ENCODE data around the gene ACIN1.

The ACIN1 gene

DNA sequence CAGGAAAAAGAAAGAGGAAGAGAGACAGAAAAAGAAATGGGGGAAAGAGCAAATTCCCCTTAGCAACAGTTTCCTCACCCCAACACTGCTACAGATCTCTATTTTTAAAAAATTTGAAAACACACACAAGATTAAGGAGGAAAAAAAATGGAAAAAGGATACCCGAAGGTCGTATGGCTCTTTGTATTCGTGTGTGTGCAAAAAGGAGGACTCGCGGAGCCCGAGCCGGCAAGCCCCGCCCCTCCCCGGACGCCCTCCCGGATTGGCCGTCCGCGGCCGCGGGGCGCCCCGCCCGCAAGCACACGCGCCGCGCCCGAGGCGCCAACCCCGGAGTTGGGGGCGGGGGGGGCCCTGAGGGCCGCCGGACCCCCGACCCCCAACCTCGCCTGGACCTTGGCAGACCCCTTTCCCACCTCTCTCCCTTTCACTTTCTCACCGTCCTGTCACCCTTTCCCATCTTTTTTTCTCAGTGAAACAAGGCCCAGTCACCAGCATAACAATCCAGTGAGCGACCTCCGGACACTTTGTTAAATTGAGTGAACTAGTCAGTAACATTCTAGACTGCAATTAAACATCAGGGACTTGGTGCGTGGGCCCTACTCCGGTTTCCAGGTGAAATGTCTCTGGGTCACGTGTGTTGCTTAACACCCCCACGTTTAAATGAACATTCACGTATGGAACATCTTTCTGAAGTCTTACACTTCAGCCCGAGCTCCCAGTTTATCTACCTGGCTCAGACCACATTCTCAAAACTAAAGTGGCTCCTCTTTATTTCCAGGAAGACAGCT, 84.8 kb downstream of the ACIN1 start, which contains the start of gene C14orf93:
Gene C14orf93, minus strand, starts transcription at position 205 of the 788 bp plus-strand sequence. CDS start 11,120 bp downstream, outside the sequence.
- peak; percentile 82 for DNase-seq

DNA sequence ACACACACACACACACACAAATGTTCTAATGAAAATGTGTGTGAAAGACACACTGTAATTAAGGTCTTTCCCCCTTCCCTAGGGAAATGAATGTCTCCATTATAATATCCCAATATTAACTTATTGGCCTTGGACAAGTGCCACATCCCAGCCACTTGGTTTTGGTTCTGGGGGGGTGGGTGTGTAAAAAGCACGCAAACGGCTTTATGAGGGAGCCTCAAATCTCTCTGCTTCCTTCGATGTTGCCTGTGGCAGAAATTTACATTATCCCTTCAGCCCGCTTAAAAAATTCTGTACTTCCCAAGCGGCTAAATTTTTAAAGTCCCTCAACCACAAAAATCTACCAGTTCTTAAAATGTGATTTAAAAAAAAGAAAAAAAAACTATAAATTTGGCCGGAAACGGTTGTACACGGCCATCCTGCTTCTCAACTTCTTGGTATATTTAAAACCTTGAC, 85.4 kb downstream of the ACIN1 start:
- DNase-seq = no peak

DNA sequence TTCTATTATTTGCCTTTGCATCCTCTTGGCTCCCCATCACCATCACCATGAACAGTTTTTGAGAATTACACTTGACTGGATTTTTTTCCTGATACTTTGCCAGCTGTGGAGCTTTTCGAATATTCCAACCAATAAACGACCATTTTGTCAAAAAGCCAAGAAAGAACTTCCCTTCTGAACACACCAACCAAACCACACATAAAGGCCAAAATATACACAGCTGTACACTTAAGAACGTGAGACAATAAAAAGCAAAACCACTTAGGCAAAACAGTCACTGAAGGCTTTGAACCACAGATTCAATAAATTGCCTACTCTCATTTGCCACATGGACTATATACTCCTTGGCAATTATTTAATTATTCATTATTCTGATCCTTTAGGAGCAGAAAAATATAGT, 86.1 kb downstream of the ACIN1 start:
- no peak for DNase-seq

Measured in DMS53 (cell line).